Skeletal muscle cell (primary cell): ENCODE measurements around the gene BOLA2.
"Not testable (repeated sequence)": the region's sequence is repeated elsewhere in the genome, so short reads cannot be mapped to it uniquely, and the experiment has no call there.

Experiments used
- DNase-seq: peaks from one replicate; pipeline ENCODE4 v3.0.0-alpha.2; 2010; ENCODE audit warnings: low read depth
- H3K4me3 ChIP-seq: 2 replicates; pipeline ENCODE4 v1.5.1; 2011; ENCODE audit warnings: low read depth, mild to moderate bottlenecking, control low read depth, low read length, moderate library complexity

Gene BOLA2

DNA sequence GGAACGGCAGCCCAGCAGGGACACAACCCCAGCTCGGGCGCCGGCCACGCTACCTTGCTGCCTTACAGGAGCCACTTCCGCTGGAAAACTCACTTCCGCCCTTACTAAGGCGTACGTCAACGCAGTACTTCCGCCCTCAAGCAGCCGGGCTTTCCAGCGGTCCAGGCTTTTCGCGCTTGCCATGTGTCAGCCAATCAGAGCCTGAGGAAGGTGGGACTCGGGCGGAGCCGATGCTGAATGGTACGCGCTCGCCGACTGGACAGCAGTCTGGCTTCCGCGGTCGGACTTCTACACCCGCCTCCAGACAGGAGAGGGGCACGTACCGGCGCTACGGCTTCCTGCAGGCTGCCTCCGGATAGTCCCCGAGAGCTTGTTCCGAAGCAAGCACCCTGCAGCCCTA, at the start of gene BOLA2, which contains the start of gene SLX1B:
TSS of gene BOLA2 (minus strand) at position 83 of the 400 bp plus-strand sequence. CDS start 98 bp downstream, outside the sequence.
TSS of gene SLX1B (plus strand) at position 265 of the 400 bp plus-strand sequence.
- DNase-seq, H3K4me3 ChIP-seq: not testable (repeated sequence)

DNA sequence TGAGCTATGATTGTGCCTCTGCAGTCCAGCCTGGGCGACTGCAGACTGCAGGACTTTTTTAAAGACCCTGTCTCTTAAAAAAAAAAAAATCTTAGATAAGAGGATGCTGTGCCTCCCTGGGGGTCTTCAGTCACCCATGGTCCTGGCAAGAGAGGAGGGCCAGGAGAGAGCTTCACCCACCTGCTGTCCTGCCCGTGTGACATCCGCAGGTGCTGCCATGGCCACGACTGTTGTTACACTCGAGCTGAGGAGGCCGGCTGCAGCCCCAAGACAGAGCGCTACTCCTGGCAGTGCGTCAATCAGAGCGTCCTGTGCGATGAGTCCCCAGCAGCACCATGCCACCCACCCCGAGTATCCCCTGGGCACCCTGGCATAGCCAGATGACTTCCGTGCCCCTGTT, 28.1 kb upstream of the BOLA2 start:
- DNase-seq, result not testable (repeated sequence)

DNA sequence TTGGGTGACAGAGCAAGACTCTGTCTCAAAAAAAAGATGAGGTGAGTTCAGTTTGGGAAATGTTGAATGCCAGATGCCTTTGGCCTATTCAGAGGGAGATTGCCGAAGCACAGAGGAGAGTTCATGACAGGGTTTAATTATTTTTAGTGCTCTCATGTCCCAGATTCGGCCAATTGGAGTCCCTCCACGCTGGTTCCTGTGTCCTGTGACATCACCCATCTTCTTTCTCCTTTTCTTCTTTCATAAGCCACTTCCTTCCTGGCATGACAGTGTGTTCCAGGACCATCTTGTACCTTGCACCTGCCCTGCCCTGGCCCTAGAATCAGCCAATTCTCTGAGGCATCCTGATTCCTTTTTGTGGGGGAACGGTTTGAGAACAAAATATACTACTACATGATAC, 17.9 kb upstream of the BOLA2 start:
- not testable (repeated sequence) for DNase-seq, H3K4me3 ChIP-seq

More for the DNA sequence above, 28.1 kb upstream of the BOLA2 start:
- not testable (repeated sequence) for H3K4me3 ChIP-seq

DNA sequence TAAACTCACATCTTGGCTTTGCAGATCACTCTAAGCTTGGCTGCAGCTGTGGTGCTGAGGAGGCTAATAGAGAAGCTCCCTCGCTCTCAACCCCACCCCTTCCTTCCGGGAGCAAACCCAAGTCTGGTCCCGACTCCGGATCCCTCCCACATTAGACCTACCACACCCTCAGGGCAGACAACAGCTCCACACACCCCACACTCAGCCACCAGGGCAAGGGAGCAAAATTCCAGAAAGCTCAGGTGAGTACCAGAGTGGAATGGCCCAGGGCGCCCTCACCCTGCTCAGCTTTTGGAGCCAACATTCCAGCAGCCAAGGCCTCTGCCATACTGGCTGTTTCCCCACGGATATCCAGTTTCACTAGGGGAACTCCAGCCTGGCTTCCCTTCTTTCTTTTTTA, 15.5 kb upstream of the BOLA2 start:
- not testable (repeated sequence) for H3K4me3 ChIP-seq, DNase-seq

DNA sequence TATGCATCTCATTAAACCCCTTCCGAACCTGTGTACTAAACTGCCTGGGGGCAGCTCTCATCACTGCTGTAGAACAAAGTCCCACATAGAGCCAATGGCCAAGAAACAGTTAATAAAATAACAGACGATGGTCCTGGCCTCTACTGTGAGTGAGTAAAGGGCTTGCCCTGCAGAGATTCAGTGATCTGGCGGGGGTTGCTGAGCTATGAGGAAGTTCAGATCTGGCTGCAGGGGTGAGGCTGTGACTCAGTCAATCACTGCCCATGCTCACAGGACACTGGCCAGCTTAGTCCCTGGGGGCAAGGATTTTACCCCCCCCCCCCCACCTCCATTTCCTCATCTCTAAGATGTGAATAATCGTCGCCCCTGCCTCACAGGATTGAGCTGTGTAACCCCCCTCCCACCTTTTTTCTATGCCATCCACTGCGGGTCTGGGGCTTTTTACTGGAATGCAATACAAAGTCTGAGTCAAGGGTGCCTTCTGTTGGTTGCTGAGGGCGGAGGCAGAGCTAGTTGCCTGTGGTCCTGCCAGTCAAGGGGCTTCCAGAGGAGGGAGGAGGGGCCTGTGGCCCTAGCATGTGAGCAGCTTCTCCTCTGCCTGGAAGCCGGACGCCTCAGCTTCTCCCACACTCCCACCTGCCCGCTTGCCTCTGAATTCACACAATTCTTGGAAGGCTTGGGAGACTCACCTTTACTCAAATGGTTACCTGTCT, 13.7 kb upstream of the BOLA2 start:
- DNase-seq, result not testable (repeated sequence)

DNA sequence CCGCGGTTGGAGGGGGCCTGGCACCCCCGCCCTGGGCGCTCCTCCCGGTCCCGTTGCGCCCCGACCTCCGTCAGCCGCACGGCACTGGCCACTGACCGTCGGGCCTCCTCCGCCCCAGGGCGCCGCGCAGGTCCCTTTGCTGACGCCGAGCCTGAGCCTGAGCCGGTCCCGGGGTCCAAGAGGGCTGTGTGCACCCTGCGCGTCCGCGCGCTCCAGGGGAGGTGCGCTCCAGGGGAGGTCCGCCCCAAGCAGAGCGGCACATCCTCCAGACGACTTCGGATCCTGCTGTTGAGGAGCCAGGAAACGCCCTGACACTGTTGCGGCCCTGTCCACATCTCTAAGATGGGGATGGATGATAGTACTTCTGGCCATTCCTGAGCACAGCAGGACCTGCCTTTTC, 12.8 kb upstream of the BOLA2 start:
- not testable (repeated sequence) for DNase-seq, H3K4me3 ChIP-seq

More for the DNA sequence above, 13.7 kb upstream of the BOLA2 start:
- H3K4me3 ChIP-seq, result not testable (repeated sequence)

DNA sequence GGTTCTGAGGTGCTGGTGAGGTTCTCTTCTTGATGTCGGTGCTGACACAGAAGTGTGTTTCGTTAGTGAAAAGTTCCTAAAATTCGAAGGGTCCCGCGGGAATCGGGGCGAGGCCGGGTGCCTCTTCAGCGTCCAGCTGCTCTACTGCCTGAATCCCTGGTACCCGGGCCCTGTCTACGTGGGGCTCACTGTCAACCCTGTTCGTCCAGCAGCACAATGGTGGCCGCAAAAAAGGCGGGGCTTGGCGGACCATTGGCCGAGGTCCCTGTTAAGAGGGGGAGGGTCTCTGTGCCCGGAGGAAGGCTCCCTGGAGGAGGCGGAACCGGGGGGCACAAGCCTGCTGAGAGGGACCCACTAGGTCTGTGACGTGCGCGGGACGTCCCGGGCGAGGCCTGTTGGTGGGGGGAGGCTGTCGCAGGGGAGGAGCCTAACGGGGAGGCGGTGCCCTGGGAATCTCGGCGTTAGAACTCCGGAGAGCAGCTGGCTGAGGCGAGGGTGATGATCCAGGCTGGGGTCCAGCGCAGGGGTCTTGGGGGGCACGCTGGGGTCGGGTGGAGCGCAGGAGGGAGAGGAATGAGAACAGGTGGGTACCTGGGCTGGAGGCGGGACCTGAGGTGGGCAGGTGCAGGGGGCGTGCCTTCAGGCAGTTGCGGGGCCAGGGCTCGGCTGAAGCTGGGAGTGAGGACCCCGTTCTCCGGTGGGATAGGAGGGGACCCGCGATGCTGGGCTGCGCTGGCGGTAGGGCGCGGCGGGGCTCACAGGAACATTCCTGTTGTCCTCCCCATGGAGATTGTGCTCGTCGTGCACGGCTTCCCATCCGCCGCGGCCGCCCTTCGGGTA, 12.1 kb upstream of the BOLA2 start:
- not testable (repeated sequence) for DNase-seq

DNA sequence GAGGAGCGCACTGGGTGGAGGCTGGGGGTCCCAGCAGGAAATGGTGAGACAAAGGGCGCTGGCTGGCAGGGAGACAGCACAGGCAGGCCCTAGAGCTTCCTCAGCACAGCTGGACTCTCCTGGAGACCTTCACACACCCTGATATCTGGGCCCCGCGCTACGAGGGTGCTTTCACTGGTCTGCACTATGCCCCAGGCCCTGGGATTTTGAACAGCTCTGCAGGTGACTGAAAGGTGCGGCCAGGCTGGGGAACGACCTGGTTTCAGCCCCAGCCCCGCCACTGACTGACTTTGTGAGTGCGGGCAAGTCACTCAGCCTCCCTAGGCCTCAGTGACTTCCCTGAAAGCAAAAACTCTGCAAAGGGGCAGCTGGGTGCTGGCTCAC, 6.5 kb upstream of the BOLA2 start:
- not testable (repeated sequence) for DNase-seq, H3K4me3 ChIP-seq

More for the DNA sequence above, 12.1 kb upstream of the BOLA2 start:
- H3K4me3 ChIP-seq, result not testable (repeated sequence)

DNA sequence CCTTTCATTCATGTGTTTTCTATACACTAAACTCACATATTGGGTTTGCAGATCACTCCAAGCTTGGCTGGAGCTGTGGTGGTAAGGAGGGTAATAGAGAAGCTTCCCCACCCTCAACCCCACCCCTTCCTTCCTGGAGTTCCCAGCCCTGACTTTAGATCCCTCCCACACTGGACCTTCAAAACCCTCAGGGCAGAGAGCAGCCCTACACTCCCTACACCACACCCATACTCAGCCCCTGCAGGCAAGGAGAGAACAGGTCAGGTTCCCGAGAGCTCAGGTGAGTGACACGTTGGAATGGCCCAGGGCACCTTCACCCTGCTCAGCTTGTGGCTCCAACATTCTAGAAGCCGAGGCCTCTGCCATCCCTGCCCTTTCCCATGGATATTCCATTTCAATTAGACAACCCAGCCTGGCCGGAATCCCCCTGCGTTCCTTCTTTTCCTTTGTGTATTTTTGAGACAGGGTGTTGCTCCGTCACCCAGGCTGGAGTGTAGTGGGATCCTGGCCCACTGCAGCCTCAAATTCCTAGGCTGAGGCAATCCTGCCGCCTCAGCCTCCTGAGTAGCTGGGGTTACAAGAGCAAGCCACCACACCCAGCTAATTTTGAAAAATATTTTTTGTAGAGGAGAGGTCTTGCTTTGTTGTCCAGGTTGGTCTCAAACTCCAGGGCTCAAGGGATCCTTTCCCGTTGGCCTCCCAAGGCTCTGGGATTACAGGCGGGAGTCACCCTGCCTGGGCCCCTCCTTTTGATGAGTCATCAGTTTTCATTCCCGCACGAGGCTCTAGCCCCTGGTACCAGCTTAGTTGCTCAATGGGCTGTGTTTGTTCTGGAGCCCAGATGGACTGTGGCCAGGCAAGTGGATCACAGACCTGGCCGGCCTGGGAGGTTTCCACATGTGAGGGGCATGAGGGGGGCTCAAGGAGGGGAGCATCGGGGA, 5.8 kb upstream of the BOLA2 start, which contains the start of gene SULT1A4:
TSS of gene SULT1A4 (plus strand) at position 208 of the 941 bp plus-strand sequence. CDS start 1,473 bp downstream, outside the sequence.
- H3K4me3 ChIP-seq, DNase-seq: not testable (repeated sequence)

DNA sequence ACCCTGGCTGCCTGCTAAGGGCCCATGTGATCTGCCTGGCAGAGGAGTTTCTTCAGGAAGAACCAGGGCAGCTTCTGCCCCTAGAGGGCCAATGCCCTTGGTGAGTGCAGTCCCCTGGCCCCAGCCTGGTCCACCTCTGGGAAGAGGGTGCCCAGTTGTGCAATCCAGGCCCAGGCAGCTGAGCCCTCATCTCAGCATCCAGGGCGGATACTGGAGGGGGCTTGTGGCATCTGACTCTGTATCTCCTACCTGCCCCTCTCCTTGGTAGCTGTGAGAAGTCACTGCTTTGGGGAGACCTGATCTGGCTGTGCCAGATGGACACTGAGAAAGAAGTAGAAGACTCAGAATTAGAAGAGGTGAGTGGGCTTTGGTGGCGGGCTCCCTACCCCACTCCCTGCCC, 3.5 kb upstream of the BOLA2 start:
- not testable (repeated sequence) for DNase-seq

DNA sequence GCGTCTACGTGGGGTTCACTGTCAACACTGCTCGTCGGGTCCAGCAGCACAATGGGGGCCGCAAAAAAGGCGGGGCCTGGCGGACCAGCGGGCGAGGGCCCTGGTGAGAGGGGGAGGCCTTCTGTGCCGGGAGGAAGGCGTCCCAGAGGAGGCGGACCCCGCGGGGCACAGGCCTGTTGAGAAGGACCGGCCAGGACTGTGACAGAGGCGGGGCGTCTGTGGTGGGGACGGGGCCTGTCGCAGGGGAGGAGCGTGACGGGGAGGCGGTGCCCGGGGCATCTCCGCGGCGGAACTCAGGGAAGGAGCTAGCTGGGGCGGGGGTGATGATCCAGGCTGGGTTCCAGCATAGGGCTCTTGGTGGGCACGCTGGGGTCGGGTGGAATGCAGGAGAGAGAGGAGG, 677 bp upstream of the BOLA2 start:
- not testable (repeated sequence) for DNase-seq

More for the DNA sequence above, 3.5 kb upstream of the BOLA2 start:
- H3K4me3 ChIP-seq, result not testable (repeated sequence)

DNA sequence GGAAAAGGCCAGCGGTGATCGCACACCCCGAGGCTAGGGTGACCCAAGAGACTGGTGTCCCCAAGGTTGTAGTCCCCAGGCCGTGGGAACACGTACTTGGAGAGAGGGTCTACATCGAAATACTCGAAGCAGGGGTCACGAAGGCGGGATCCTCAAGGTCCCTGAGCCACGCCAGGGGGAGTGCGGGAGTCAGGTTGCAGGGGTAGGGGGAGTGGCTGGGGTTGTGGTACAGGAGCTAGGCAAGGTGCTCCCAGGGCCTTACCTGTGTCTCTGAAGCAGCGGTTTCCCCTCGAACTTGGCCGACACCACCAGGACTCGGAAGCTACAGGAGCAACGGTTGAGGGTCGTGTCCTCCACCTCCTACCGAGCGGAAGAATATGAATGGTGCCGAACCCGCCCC, 397 bp downstream of the BOLA2 start:
- H3K4me3 ChIP-seq, DNase-seq: not testable (repeated sequence)

More for the DNA sequence above, 677 bp upstream of the BOLA2 start:
- H3K4me3 ChIP-seq, result not testable (repeated sequence)

DNA sequence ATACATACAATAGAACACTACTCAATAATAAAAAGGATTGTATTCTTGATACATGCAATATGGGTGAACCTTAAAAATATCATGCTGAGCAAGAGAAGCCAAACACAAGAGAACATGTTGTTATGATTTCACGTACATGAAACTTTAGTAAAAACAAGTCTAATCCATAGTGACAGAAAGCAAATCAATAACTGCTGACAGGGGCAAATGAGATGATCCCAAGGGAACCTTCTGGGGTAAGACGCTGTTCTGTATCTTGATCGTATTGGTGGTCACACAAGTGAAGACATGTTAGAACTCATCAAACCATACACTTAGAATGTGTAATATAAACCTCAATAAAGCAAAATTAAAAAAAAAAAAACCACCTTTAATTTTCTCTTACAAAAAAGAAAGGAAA, 28.8 kb downstream of the BOLA2 start:
- not testable (repeated sequence) for DNase-seq, H3K4me3 ChIP-seq

DNA sequence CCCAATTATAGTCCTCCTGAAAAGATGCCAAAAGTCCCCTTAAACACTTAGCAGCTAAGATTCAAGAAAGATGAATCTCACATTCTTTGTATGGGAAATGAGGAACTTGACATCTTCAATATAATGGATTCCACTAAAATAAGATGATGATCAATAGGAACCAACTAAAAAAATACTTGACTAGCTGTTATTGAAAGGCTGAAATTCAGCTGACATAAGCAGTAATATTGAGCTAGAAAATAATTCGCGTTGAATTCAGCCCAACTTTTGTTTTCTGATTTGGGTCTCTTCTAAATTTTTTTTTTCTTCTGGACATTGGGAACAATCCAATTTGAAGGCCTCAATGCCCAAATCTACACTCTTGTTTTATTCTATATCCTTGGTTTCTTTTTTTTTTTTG, 30.6 kb downstream of the BOLA2 start:
- not testable (repeated sequence) for DNase-seq

DNA sequence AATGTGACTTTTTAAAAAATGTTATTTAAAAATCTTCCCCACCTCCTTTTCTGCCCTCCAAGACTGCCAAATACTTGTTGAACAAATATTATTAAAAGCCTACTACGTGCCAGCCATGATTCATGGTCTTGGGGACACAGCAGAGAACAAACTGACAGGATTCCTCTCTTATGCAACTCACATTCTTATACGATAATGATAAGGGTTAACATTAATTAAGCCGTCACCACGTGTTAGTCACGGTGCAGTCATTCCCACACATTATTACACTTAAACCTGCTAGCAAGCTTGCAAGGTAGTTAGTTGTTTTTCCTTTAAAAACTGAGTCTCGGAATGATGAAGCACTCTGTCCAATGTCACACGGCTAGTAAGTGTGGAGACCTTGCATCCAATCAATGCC, 48.9 kb downstream of the BOLA2 start:
- peak; percentile 10 for DNase-seq
- not testable (repeated sequence) for H3K4me3 ChIP-seq

More for the DNA sequence above, 30.6 kb downstream of the BOLA2 start:
- not testable (repeated sequence) for H3K4me3 ChIP-seq
